Measurements from ENCODE around the gene SLC66A3.
"Not testable (repeated sequence)": the region's sequence is repeated elsewhere in the genome, so short reads cannot be mapped to it uniquely, and the experiment has no call there.

SLC66A3 gene

DNA sequence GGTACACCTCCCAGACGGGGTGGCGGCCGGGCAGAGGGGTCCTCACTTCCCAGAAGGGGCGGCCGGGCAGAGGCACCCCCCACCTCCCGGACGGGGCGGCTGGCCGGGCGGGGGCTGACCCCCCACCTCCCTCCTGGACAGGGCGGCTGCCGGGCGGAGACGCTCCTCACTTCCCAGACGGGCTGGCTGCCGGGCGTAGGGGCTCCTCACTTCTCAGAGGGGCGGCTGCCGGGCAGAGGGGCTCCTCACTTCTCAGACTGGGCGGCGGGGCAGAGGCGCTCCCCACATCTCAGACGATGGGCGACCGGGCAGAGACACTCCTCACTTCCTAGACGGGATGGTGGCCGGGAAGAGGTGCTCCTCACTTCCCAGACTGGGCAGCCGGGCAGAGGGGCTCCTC, 9.8 kb downstream of the SLC66A3 start:
- not testable (repeated sequence) for DNase-seq

DNA sequence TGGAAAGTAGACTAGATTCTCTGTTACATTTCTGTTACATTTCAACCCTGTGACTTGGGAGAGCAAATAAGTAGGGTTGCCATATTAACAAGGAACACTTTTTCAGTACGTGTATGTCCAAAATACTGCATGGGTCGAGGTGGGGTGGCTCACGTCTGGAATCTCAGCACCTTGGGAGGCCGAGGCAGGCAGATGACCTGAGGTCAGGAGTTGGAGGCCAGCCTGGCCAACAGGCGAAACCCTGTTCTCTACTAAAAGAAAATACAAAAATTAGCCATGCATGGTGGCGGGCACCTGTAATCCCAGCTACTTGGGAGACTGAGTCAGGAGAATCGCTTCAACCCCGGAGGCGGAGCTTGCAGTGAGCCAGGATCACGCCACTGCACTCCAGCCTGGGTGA, 11.2 kb downstream of the SLC66A3 start:
- no peak for DNase-seq

DNA sequence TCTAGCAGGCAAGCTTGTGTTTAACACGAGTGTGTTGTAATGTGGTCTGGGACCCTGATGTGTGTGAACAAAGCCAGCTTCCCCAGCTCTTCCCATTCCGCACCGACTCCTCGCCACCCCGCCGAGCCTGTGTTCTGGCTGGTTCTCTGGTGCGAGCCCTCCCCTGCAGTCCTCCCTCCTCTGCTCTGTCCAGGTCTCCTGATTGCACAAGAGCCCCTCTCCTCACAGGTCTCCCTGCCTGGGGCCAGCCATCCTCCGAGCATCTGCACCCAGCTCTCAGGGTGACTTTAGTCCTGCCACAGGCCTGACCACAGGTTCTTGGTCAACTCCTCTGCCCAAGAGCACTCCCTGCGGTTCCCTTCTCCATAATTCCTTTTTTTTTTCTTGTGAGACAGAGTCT, 13.2 kb downstream of the SLC66A3 start:
- DNase-seq: no peak

DNA sequence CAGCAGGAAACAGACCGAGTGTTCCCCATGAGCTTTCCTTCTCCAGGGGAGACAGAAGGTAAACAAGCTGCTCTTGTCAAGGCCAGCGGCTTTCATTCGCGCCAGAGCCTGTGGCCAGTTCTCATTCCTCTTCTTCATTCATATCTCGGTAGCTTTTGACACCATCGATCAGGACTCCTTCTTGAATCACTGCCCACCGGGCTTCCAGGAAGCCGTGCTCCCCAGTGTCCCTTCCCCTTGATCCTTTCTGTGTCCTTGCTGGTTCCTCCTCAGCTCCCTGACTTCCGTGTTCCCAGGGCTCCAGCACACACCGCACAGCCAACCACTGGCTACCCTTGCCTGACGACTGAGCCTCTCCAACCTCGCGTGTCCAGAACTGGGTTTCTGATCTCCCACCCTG, 14.1 kb downstream of the SLC66A3 start:
- DNase-seq: no peak

DNA sequence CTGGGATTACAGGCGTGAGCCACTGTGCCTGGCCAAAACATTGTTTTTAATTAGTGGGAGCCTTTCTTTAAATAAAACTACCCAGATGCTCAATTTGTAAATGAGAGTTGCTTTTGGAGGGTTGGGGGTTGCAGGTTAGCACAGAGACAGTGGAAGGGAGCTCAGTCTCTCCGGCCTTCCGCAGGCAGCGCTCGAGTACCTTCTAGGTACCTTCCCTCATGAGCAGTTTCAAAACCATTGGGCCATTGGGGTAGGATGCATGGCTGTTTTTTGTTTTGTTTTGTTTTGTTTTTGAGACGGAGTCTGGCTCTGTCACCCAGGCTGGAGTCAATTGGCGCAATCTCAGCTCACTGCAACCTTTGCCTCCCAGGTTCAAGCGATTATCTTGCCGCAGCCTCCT, 19.0 kb downstream of the SLC66A3 start:
- DNase-seq: no peak

DNA sequence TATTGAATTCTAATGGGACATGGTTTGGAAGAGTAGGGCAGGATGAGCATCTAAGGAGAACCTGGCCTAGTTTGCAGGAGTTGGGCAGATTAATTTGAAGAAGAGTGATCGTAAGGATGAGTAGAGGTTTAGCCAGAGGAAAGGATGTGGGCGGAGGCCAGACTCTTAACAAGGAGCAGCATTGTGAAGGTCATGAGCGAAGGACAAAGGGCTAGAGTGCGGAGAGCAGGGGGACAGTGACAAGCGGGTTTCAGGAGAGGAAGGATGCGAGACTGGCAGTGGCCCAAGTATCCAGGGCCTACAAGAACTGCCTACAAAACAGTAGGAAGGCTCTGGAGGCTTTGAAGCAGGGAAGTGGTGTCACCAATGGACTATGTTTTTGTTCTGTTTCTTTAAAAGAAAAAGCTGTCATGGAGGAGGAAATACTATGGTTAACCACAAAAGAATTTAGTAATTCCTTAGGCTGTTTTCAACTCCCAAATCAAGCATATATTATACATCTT, 20.1 kb downstream of the SLC66A3 start:
- peak; percentile 41 for DNase-seq

DNA sequence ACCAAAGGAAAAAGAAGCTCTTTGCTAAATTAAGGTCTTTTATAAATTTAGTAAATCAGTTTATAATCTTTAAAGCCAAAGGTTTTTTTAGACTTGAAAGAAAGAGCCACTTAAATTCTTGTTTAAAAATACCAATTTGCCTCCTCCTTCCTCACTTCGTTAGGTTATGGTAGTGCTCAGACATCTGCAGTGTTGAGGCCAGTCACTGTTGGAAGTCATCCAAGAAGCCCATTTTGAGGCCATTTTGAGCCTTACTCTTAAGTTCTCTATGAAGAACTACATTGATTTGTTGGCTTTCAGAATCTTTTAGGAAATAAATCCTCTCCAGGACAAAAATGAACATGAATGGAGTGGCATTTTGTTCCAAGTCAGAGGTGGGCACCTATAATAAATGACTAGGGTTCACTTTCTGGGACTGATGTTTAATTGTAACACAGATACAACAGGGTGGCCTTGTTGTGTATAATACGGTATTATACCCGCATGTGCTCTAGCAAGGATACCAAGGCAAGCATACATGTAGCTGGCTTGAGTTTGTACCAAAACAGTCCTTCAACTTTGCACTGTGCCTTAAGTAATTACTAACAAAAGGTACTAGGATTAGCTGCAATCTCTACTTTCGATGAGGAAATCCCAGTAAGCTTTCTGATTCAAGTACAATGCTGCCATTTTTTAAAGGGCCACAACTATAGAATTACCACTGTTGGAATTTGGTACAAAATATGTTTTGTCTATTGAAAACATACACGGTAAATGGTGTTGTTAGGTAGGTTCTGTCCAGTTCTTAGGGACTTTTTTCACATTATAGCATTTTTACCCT, 22.8 kb downstream of the SLC66A3 start:
- peak; percentile 60 for DNase-seq

DNA sequence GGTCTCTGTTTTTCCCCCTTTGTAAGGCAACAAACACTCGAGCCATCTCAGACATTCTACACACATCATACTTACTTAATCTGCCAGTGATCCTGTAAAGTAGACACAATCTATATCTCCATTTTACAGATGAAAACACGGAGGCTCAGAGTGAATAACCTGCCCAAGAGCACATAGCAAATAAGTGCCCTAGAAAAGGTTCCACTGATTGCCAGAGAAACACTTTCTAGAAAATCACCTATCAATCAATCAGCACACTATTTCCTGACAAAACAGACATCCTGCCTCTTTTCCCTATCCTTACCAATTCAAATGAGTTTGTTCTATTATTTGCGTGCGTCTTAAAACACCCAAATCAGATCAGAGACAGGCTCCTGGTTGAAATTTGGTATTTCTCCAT, 23.9 kb downstream of the SLC66A3 start:
- DNase-seq: no peak

DNA sequence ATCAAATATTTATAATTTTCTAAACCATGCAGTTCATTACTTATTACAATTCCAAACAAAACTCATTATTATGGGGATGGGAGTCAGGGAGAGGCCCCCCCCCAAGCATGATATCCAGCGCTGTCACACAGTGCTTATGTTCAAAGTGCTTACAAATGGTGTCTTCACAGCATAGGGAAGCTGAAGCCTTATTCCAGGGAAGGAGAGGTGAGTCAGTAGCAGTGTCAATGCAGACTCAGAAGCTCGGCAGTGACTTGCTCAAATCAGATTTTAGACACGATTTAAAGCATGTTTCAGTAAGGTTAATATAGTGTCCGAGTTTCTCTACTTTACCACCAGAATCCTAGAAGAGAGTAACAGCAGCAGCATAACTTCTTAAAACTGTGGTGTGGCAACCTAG, 24.6 kb downstream of the SLC66A3 start:
- no peak for DNase-seq

DNA sequence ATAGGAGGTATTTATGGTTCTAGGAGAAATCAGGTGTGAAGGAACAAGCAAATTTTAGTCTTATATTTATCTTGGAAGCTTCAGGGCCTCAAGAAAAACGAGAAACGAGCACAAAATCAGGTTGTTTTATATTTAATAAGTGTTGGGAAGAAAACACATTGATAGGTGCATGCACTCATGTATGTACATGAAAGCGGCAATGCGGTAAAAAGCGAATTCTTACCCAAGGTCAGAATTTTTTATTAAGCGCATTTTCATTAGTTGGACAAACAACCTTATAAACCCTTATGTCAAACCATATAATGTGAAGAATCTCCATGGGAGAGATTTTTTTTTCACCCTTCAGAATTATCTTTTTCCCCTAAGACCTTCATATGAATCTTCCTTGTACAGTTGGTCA, 25.4 kb downstream of the SLC66A3 start:
- no peak for DNase-seq

DNA sequence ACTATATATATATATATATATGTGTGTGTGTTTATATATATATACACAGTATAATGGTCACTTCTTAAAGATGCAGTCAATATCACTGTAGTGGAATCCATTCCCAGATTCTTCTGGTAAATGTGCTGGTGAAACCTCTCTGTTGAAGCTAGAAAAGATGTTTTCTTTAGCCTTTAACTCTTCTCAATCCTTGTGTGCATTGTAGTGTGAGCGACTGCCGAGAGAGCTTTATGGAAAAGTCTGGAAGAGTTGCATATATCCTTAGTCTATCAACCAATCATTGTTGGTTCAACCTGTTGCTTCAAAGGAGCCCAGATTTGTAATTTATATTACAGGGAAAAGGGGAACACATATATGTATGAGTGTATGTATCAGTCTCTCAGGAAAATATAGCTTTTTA, 27.7 kb downstream of the SLC66A3 start:
- no peak for DNase-seq

DNA sequence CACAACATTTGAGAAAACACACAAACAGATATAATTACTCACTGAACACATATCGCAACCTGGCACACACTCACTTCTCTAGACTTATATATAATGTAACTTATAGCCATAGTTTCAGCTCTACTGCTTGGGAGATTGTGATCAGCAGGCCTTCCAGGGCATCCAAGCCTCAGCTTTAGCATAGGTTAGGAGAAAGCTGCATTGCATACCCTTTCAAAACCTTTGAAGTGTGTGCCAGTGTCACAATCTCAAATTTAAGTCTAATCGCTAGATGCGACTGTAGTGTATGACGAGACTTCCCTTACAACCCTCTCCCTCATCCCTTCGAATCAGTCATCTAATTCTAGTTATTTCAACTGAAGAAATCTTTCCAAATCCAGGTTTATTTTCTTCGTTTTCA, 30.9 kb downstream of the SLC66A3 start:
- DNase-seq: no peak

DNA sequence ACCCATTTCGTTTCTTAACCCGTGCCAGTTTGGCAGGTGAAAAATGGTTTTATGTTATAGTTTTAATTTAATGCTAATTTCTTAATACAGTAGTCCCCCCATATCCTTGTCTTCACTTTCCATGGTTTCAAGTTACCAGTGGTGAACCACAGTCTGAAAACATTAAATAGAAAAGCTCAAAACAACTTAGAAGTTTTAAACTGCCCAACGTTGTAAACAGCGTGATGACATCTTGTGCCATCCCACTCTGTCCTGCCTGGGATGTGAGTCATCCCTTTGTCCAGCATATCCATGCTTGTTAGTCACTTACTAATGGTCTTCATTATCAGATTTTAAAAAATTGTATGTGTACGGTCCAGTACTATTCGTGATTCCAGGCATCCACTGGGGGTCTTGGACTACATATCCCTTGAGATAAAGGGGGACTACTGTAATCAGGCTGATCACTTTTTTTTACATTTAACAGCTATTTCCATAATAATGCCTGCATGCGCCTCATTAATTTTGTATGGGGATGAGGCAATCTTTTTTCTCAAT, 31.9 kb downstream of the SLC66A3 start:
- DNase-seq: peak; percentile 80

DNA sequence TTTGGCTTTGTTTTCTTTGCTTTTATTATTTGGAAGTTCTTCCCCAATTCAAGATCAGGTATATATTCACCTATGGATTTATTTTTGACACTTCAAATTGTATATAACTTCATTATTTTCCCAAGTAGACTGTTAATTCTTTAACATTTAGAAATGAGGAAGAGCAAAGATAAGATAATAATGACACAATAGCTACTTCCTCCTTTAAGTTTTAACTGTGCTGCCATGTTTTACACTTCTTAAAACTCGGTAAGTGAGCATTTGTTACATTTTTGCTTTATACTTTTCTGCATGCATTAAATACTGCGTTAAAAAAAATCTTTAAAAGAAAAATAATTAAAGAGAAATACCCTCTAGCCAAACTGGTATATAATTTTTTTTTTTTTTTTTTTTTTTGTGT, 32.5 kb downstream of the SLC66A3 start:
- peak; percentile 73 for DNase-seq

DNA sequence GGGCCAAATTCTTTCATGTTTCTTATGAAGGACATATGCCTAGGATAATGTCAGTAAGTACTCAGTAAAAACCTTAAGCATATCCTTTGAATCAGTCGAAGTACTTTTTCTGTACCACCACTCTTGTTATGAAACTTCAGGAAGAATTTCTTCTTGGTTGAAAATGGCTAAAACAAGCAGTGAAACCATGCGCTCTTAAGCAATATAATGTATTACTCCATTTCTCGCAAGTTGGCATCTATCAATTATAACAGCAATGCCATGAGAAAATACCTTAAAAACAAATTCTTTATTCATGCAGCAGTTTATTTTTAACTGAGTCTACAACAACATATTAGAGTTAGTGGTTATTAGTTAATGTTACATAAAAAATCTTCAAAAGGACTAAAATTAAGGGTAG, 41.0 kb downstream of the SLC66A3 start:
- DNase-seq: peak; percentile 53

DNA sequence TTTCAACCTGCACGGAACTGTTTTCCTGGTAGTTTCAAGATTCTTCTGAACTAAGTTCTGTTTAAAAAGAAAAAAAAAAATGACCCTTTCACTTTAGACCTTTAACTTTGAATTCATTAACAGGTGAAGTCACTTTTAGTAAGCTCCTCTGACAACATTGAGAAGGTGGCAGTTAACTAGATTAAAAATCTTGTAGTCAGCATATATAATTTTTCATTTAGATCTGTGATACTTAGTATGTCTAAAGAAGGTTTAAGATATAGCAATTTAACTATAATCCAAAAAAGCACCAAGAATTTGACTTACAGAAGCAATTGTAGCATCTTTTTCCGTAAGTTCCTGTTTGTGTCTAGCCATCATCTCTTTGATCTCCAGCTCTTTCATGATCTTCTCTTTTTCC, 45.4 kb downstream of the SLC66A3 start:
- no peak for DNase-seq

DNA sequence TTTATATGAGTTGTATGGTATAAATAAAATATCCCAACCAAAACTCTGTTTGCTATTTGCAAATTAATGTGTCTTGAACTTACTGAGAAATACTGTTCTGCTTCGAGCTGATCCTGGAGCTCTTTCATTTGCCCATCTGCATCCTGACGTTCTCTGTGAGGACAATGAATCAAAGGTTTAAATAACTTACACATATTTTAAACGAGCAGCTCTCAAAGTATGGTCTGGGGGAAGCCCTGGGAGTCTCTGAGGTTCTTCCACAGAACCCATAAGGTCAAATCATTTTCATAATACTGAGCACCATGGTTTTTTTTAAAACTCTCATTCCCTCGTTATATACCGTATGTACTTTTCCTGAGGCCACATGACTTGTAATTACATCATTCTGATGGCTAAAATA, 46.7 kb downstream of the SLC66A3 start:
- no peak for DNase-seq

DNA sequence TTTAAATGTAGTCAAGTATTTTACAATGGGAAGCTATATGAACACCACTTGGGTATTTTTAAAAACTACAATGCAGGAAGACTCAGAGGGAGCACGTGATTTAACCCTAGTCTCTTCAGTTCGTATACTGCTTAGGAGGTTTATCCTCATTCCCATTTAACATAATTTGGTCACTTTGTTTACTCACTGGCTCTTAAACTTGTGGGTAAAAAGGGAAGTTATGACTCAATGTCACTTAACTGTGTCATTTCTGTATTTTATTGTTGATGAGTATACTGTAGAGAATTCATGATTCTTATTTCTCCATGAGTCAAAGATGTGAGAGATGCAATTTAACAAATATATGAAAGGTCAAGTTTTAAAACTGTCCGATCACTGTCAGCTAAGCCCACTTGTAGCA, 48.2 kb downstream of the SLC66A3 start:
- DNase-seq: peak; percentile 93

DNA sequence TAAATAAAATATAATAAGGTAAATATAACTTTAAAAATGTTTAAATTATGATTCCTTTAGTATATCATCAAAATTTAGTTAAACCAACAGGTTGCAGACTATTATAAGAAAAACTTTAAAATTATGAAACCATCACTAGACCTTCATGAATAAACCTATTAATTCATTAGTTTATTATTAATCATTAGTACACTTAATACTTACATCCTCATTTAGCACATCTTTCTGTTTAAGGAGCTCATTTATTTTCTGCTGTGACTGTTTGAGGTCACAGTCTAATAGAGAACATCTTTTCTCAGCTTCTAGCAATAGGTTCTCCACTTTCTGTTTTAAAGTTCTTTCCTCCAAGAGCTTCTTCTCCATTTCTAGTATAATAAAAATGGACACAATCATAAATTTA, 52.8 kb downstream of the SLC66A3 start:
- DNase-seq: no peak

DNA sequence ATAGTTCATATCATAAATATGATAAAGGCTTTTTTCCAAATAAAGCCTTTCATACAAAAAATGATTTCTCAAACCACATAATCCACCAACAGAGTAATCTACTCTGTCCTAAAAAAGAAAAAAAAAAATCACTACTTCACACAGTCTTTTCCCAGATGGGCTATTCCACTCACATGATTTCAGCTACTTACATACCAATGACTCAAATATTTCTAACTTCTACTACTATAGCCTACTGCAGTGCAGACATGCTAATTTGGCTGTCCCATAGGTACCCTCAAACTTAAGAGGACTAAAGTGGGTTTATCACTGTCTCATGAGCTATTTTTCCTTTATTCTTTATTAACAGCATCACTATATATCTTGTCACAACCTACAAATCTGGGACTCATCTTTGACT, 57.4 kb downstream of the SLC66A3 start:
- DNase-seq: no peak

DNA sequence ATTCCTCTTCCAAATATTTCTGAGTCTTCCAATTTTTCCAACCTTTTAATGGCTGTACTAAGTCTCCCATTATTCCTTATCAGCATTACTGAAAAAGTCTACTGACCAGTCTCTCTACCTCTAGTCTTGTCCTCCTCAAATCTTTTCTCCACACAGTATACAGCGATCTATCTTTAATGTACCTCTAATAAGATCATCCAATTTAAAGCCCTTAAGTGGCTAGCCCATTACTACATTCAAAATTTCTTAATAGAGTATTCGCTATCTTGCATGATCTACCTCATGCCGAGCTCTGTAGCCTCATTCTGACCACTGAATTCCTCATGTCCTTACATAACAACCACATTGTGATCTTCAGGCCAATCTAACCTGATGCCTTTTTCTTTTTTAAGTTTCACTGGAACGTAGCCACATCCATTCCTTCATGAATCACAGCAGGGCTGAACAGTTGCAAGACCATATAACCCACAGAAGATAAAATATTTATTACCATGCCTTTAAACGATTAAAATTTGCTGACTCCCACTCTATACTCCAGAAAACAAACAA, 57.9 kb downstream of the SLC66A3 start:
- DNase-seq: no peak

DNA sequence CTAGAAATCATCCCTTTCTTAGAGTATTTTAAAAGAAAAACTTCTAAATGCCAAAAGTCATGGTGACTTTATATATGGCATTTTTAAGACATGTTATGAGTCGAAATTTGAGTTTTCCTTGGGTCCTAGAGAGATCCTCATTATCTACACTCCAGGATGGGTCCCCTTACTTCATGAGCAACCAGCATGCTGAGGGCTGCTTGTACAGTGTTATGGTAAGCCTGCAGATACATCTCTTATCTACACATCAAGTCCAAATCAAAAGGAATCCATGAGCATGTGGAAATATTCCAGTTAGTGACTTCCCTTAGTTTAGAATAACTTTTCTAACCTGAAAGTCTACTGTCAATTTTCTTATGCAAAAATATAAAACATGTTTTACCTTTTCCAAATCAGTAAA, 58.7 kb downstream of the SLC66A3 start:
- DNase-seq: no peak

DNA sequence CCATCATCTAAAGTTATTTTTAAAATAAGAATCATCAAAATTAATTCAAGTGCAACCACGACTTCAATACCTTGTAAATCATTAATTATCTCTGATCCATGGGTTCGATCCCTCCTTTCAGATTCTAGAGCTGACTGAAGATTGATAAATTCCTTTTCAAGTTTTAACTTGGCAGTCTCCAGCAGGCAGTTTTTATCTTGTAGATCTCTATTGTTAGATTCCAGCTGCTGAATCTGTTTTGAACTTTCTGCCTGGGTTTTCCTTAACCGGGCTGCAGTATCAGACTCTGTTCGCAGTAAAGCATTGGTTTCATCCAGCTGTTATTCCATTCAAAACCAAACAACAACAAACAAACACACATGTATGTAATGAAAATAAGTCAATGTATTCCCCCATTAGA, 59.5 kb downstream of the SLC66A3 start:
- DNase-seq: no peak

DNA sequence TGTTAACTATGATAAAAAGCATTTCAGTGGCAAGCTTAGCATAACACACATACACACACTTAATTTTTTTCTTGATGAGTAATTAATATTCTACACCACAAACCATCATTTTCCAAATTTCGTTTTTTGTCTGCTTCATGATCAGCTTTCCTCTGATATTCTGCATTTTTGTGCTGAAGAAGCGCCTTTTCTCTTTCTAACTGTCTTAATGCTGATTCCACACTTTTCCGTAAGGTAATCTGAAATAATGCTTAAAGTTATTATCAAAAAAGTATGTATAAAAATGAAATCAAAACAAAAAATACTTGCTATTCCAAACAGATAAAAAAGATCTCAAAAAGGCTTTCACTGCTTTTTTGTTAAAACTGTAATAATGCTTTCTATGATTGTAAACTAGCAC, 60.1 kb downstream of the SLC66A3 start:
- DNase-seq: no peak

DNA sequence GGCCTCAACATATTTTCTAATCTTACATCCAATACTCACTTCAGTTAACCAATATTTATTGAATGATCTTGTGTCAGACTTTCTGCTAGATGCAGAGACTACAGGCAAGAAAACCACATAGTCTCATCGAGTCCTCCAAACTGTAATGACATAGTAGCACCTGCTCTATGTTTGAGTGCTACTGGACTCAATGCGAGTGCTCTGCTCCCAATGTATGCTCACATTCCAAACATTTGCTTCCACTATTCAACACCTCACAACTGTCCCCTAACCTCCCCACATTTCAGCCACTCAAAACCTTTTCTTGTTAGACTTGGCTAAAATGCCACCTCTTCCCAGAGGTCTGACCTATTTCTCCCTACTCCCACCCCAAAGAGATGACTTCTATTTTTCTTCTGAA, 65.2 kb downstream of the SLC66A3 start:
- no peak for DNase-seq
